Activated naive CD8-positive, alpha-beta T cell treated with anti-CD3 and anti-CD28 coated beads, Interleukin-2, amount 10 ng/mL, durations not matched to agents 7 days and 5 days (primary cell): ENCODE data around the gene CUZD1. TPM values are rescaled to one million over a fixed set of nuclear protein-coding genes. Genes with fewer than 3 reads are reported as not detected.

Source experiments
- ATAC-seq: fragments of 150-1000 bp; cut with Tn5 transposase; one replicate; pipeline ENCODE4 v1.10.0; 2021; ENCODE audit warnings: low read depth, moderate library complexity
- POLR2A ChIA-PET: fragments of 350-600 bp; sonication (Branson Sonifier 250); formaldehyde crosslinking; loops from one replicate; lab custom pipeline; 2021; ENCODE audit warnings: antibody characterized with exemption; lab: Charles Lee
- DNase-seq: peaks from one replicate; pipeline ENCODE4 v3.0.0; 2021
- H3K27ac Mint-ChIP-seq: one replicate; pipeline ENCODE4 v1.8.0; 2022; ENCODE audit warnings: mild to moderate bottlenecking, mixed read lengths
- H3K27me3 Mint-ChIP-seq: one replicate; pipeline ENCODE4 v1.8.0; 2022; ENCODE audit warnings: mild to moderate bottlenecking, moderate library complexity, mixed read lengths
- H3K36me3 Mint-ChIP-seq: one replicate; pipeline ENCODE4 v1.8.0; 2021; ENCODE audit warnings: mild to moderate bottlenecking, mixed read lengths
- H3K4me1 Mint-ChIP-seq: one replicate; pipeline ENCODE4 v1.8.0; 2021; ENCODE audit warnings: mixed read lengths
- H3K4me3 Mint-ChIP-seq: one replicate; pipeline ENCODE4 v1.8.0; 2022; ENCODE audit warnings: mild to moderate bottlenecking, moderate library complexity, mixed read lengths
- H3K9me3 Mint-ChIP-seq: one replicate; pipeline ENCODE4 v1.8.0; 2021; ENCODE audit warnings: mixed read lengths
- total RNA-seq, 2 experiments: library from RNA; stranded (reverse); gene quantifications; one replicate each; pipeline ENCODE4 v1.2.3, GENCODE V29; 2021

CUZD1 gene
- total RNA-seq, 2 experiments from 2014 or later = 3.0 to 3.4 TPM

GRCh38 chr10:122828716-122829255, 16.9 kb downstream of the CUZD1 start:
- Mint-ChIP-seq H3K36me3 (peaks cover 21% of the 10 kb centered on the region), H3K27ac (no peak overlapping the region), H3K4me3 (no peak overlapping the region), H3K4me1 (no peaks in the 10 kb centered on the region), H3K9me3 (peaks cover 3% of the 10 kb centered on the region), H3K27me3 (peaks cover 12% of the 10 kb centered on the region)
- POLR2A ChIA-PET = no interaction called here
- DNase-seq (no peak), ATAC-seq (no peak)

- no peak for DNase-seq
- Mint-ChIP-seq H3K36me3 (peaks cover 15% of the 10 kb centered on the region), H3K27me3 (peaks cover 12% of the 10 kb centered on the region), H3K4me3 (no peak overlapping the region), H3K27ac (no peak overlapping the region), H3K4me1 (no peaks in the 10 kb centered on the region), H3K9me3 (peaks cover 3% of the 10 kb centered on the region)
- POLR2A ChIA-PET = no interaction called here
- no peak for ATAC-seq
Observed at GRCh38 chr10:122827302-122827701, 18.4 kb downstream of the CUZD1 start.

- no peak overlapping the region for H3K27ac Mint-ChIP-seq
- H3K4me3 Mint-ChIP-seq = no peak overlapping the region
- DNase-seq (no peak), ATAC-seq (no peak)
- no peaks in the 10 kb centered on the region for H3K9me3 Mint-ChIP-seq
- no peaks in the 10 kb centered on the region for H3K36me3 Mint-ChIP-seq
- no peaks in the 10 kb centered on the region for H3K4me1 Mint-ChIP-seq
- H3K27me3 Mint-ChIP-seq = peaks cover 30% of the 10 kb centered on the region
- POLR2A ChIA-PET = no interaction called here
Observed at GRCh38 chr10:122822973-122823690, 22.5 kb downstream of the CUZD1 start.

- peaks cover 40% of the 10 kb centered on the region for H3K27me3 Mint-ChIP-seq
- no peaks in the 10 kb centered on the region for H3K4me1 Mint-ChIP-seq
- POLR2A ChIA-PET = no interaction called here
- no peaks in the 10 kb centered on the region for H3K9me3 Mint-ChIP-seq
- no peak overlapping the region for H3K4me3 Mint-ChIP-seq
- H3K27ac Mint-ChIP-seq = no peak overlapping the region
- no peak for DNase-seq
- ATAC-seq = no peak
- H3K36me3 Mint-ChIP-seq = no peaks in the 10 kb centered on the region
Observed at GRCh38 chr10:122821808-122822207, 23.8 kb downstream of the CUZD1 start.

- H3K36me3 Mint-ChIP-seq = no peaks in the 10 kb centered on the region
- ATAC-seq (no peak), DNase-seq (no peak)
- no peaks in the 10 kb centered on the region for H3K9me3 Mint-ChIP-seq
- no peak overlapping the region for H3K27ac Mint-ChIP-seq
- H3K27me3 Mint-ChIP-seq = peaks cover 24% of the 10 kb centered on the region
- H3K4me3 Mint-ChIP-seq = no peak overlapping the region
- POLR2A ChIA-PET = no interaction called here
- peaks cover 2% of the 10 kb centered on the region for H3K4me1 Mint-ChIP-seq
Observed at GRCh38 chr10:122815458-122815857, 30.2 kb downstream of the CUZD1 start.

- Mint-ChIP-seq H3K4me1 (peaks cover 2% of the 10 kb centered on the region), H3K4me3 (no peak overlapping the region), H3K36me3 (no peaks in the 10 kb centered on the region), H3K27me3 (peaks cover 19% of the 10 kb centered on the region), H3K9me3 (no peaks in the 10 kb centered on the region), H3K27ac (no peak overlapping the region)
- POLR2A ChIA-PET = no interaction called here
- DNase-seq (no peak), ATAC-seq (no peak)
Observed at GRCh38 chr10:122814493-122814892, 31.2 kb downstream of the CUZD1 start.

- Mint-ChIP-seq H3K4me3 (no peak overlapping the region), H3K9me3 (no peaks in the 10 kb centered on the region), H3K4me1 (peaks cover 2% of the 10 kb centered on the region), H3K36me3 (no peaks in the 10 kb centered on the region), H3K27me3 (peaks cover 9% of the 10 kb centered on the region), H3K27ac (no peak overlapping the region)
- POLR2A ChIA-PET = no interaction called here
- DNase-seq = no peak
- ATAC-seq = no peak
Observed at GRCh38 chr10:122812751-122813150, 32.9 kb downstream of the CUZD1 start.

GRCh38 chr10:122802282-122802681, 43.4 kb downstream of the CUZD1 start:
- Mint-ChIP-seq H3K4me3 (no peak overlapping the region), H3K27ac (no peak overlapping the region), H3K36me3 (no peaks in the 10 kb centered on the region), H3K27me3 (no peaks in the 10 kb centered on the region), H3K4me1 (no peaks in the 10 kb centered on the region), H3K9me3 (no peaks in the 10 kb centered on the region)
- POLR2A ChIA-PET = no interaction called here
- ATAC-seq = no peak
- no peak for DNase-seq

- POLR2A ChIA-PET = no interaction called here
- no peak overlapping the region for H3K4me3 Mint-ChIP-seq
- no peaks in the 10 kb centered on the region for H3K4me1 Mint-ChIP-seq
- no peaks in the 10 kb centered on the region for H3K9me3 Mint-ChIP-seq
- ATAC-seq (no peak), DNase-seq (no peak)
- no peak overlapping the region for H3K27ac Mint-ChIP-seq
- no peaks in the 10 kb centered on the region for H3K27me3 Mint-ChIP-seq
- no peaks in the 10 kb centered on the region for H3K36me3 Mint-ChIP-seq
Observed at GRCh38 chr10:122798704-122799231, 46.9 kb downstream of the CUZD1 start.

GRCh38 chr10:122796796-122797195, 48.9 kb downstream of the CUZD1 start:
- Mint-ChIP-seq H3K4me3 (no peak overlapping the region), H3K4me1 (no peaks in the 10 kb centered on the region), H3K36me3 (no peaks in the 10 kb centered on the region), H3K27me3 (peaks cover 3% of the 10 kb centered on the region), H3K27ac (no peak overlapping the region), H3K9me3 (no peaks in the 10 kb centered on the region)
- POLR2A ChIA-PET = no interaction called here
- ATAC-seq = no peak
- no peak for DNase-seq

- Mint-ChIP-seq H3K36me3 (no peaks in the 10 kb centered on the region), H3K27me3 (peaks cover 3% of the 10 kb centered on the region), H3K9me3 (no peaks in the 10 kb centered on the region), H3K4me3 (no peak overlapping the region), H3K27ac (no peak overlapping the region), H3K4me1 (no peaks in the 10 kb centered on the region)
- ATAC-seq = no peak
- POLR2A ChIA-PET = no interaction called here
- no peak for DNase-seq
Observed at GRCh38 chr10:122795924-122796323, 49.7 kb downstream of the CUZD1 start.

- H3K36me3 Mint-ChIP-seq = no peaks in the 10 kb centered on the region
- no peak for DNase-seq
- H3K27ac Mint-ChIP-seq = no peak overlapping the region
Observed at GRCh38 chr10:122786269-122786668, 59.4 kb downstream of the CUZD1 start.

GRCh38 chr10:122782911-122783310, 62.7 kb downstream of the CUZD1 start:
- POLR2A ChIA-PET = no interaction called here
- no peak for ATAC-seq
- H3K4me1 Mint-ChIP-seq = peaks cover 1% of the 10 kb centered on the region
- DNase-seq = no peak
- peaks cover 4% of the 10 kb centered on the region for H3K9me3 Mint-ChIP-seq
- H3K27ac Mint-ChIP-seq = no peak overlapping the region
- no peak overlapping the region for H3K4me3 Mint-ChIP-seq
- no peaks in the 10 kb centered on the region for H3K36me3 Mint-ChIP-seq
- H3K27me3 Mint-ChIP-seq = no peaks in the 10 kb centered on the region

More at GRCh38 chr10:122786269-122786668, 59.4 kb downstream of the CUZD1 start:
- Mint-ChIP-seq H3K9me3 (peaks cover 4% of the 10 kb centered on the region), H3K4me1 (peaks cover 1% of the 10 kb centered on the region), H3K27me3 (peaks cover 2% of the 10 kb centered on the region), H3K4me3 (no peak overlapping the region)
- no peak for ATAC-seq
- POLR2A ChIA-PET = no interaction called here
